ENCODE results near the gene DNAL1. TPM values are rescaled to one million over a fixed set of nuclear protein-coding genes. Genes with fewer than 3 reads are reported as not detected.

The DNAL1 gene
- total and polyA plus RNA-seq, 2 donors: 6.3 to 13.3 TPM

- Histone ChIP-seq H3K4me1 (ENCODE audit: insufficient read depth) (no peaks in the 10 kb centered on the region), H3K27ac (ENCODE audit: low read depth) (no peak overlapping the region), H3K4me3 (ENCODE audit: low read depth, low read length) (no peak overlapping the region), H3K36me3 (ENCODE audit: insufficient read depth) (peaks cover 4% of the 10 kb centered on the region)
- 69% methylated on average over 2 of the region's 2 CpGs for WGBS
- no peak for DNase-seq (ENCODE audit: extremely low spot score)
Observed at GRCh38 chr14:73661872-73662271, 17.1 kb downstream of the DNAL1 start.

GRCh38 chr14:73662487-73662943 lies 17.7 kb downstream of the DNAL1 start:
- H3K27ac ChIP-seq (ENCODE audit: low read depth): no peak overlapping the region
- H3K4me3 ChIP-seq (ENCODE audit: low read depth, low read length): no peak overlapping the region
- H3K4me1 ChIP-seq (ENCODE audit: insufficient read depth): no peaks in the 10 kb centered on the region
- DNase-seq (ENCODE audit: extremely low spot score): no peak
- WGBS: 60% methylated on average over 1 of the region's 1 CpG
- peaks cover 4% of the 10 kb centered on the region for H3K36me3 ChIP-seq (ENCODE audit: insufficient read depth)

GRCh38 chr14:73663548-73664212 lies 18.9 kb downstream of the DNAL1 start:
- no peak for DNase-seq (ENCODE audit: extremely low spot score)
- no peak overlapping the region for H3K27ac ChIP-seq (ENCODE audit: low read depth)
- H3K36me3 ChIP-seq (ENCODE audit: insufficient read depth): peaks cover 3% of the 10 kb centered on the region
- no peaks in the 10 kb centered on the region for H3K4me1 ChIP-seq (ENCODE audit: insufficient read depth)
- H3K4me3 ChIP-seq (ENCODE audit: low read depth, low read length): no peak overlapping the region

GRCh38 chr14:73665130-73665529 lies 20.3 kb downstream of the DNAL1 start:
- Histone ChIP-seq H3K4me3 (ENCODE audit: low read depth, low read length) (no peak overlapping the region), H3K4me1 (ENCODE audit: insufficient read depth) (no peaks in the 10 kb centered on the region), H3K27ac (ENCODE audit: low read depth) (no peak overlapping the region), H3K36me3 (ENCODE audit: insufficient read depth) (peaks cover 2% of the 10 kb centered on the region)
- DNase-seq (ENCODE audit: extremely low spot score): no peak
- WGBS: 96% methylated on average over 2 of the region's 2 CpGs

- peaks cover 2% of the 10 kb centered on the region for H3K36me3 ChIP-seq (ENCODE audit: insufficient read depth)
- WGBS: 85% methylated on average over 5 of the region's 5 CpGs
- no peaks in the 10 kb centered on the region for H3K4me1 ChIP-seq (ENCODE audit: insufficient read depth)
- H3K4me3 ChIP-seq (ENCODE audit: low read depth, low read length): no peak overlapping the region
- H3K27ac ChIP-seq (ENCODE audit: low read depth): no peak overlapping the region
- DNase-seq (ENCODE audit: extremely low spot score): no peak
Observed at GRCh38 chr14:73666583-73666982, 21.8 kb downstream of the DNAL1 start.

GRCh38 chr14:73667854-73668253 lies 23.1 kb downstream of the DNAL1 start:
- Histone ChIP-seq H3K4me3 (ENCODE audit: low read depth, low read length) (no peak overlapping the region), H3K4me1 (ENCODE audit: insufficient read depth) (no peaks in the 10 kb centered on the region), H3K36me3 (ENCODE audit: insufficient read depth) (peaks cover 4% of the 10 kb centered on the region), H3K27ac (ENCODE audit: low read depth) (no peak overlapping the region)
- no peak for DNase-seq (ENCODE audit: extremely low spot score)
- WGBS: 76% methylated on average over 3 of the region's 3 CpGs

GRCh38 chr14:73674986-73675385 lies 30.2 kb downstream of the DNAL1 start:
- 93% methylated on average over 3 of the region's 3 CpGs for WGBS
- DNase-seq (ENCODE audit: extremely low spot score): no peak
- peaks cover 2% of the 10 kb centered on the region for H3K36me3 ChIP-seq (ENCODE audit: insufficient read depth)

GRCh38 chr14:73678698-73679097 lies 33.9 kb downstream of the DNAL1 start:
- DNase-seq (ENCODE audit: extremely low spot score): no peak
- Histone ChIP-seq H3K4me3 (ENCODE audit: low read depth, low read length) (no peak overlapping the region), H3K27ac (ENCODE audit: low read depth) (no peak overlapping the region), H3K4me1 (ENCODE audit: insufficient read depth) (no peaks in the 10 kb centered on the region), H3K36me3 (ENCODE audit: insufficient read depth) (no peaks in the 10 kb centered on the region)
- WGBS: 97% methylated on average over 4 of the region's 4 CpGs

More at GRCh38 chr14:73674986-73675385, 30.2 kb downstream of the DNAL1 start:
- Histone ChIP-seq H3K27ac (ENCODE audit: low read depth) (no peak overlapping the region), H3K4me3 (ENCODE audit: low read depth, low read length) (no peak overlapping the region), H3K4me1 (ENCODE audit: insufficient read depth) (no peaks in the 10 kb centered on the region)

- DNase-seq (ENCODE audit: extremely low spot score): no peak
- 93% methylated on average over 5 of the region's 5 CpGs for WGBS
- no peak overlapping the region for H3K27ac ChIP-seq (ENCODE audit: low read depth)
- no peaks in the 10 kb centered on the region for H3K36me3 ChIP-seq (ENCODE audit: insufficient read depth)
- H3K4me1 ChIP-seq (ENCODE audit: insufficient read depth): no peaks in the 10 kb centered on the region
- no peak overlapping the region for H3K4me3 ChIP-seq (ENCODE audit: low read depth, low read length)
Observed at GRCh38 chr14:73680821-73681220, 36.0 kb downstream of the DNAL1 start.

- DNase-seq (ENCODE audit: extremely low spot score): no peak
- Histone ChIP-seq H3K27ac (ENCODE audit: low read depth) (no peak overlapping the region), H3K4me1 (ENCODE audit: insufficient read depth) (no peaks in the 10 kb centered on the region), H3K36me3 (ENCODE audit: insufficient read depth) (peaks cover 2% of the 10 kb centered on the region), H3K4me3 (ENCODE audit: low read depth, low read length) (no peak overlapping the region)
- WGBS: 96% methylated on average over 5 of the region's 5 CpGs
Observed at GRCh38 chr14:73684627-73685026, 39.8 kb downstream of the DNAL1 start.

GRCh38 chr14:73685328-73685727 lies 40.5 kb downstream of the DNAL1 start:
- WGBS: 91% methylated on average over 9 of the region's 9 CpGs
- Histone ChIP-seq H3K4me3 (ENCODE audit: low read depth, low read length) (no peak overlapping the region), H3K36me3 (ENCODE audit: insufficient read depth) (peaks cover 2% of the 10 kb centered on the region), H3K4me1 (ENCODE audit: insufficient read depth) (no peaks in the 10 kb centered on the region), H3K27ac (ENCODE audit: low read depth) (no peak overlapping the region)
- DNase-seq (ENCODE audit: extremely low spot score): no peak

- Histone ChIP-seq H3K36me3 (ENCODE audit: insufficient read depth) (peaks cover 4% of the 10 kb centered on the region), H3K4me1 (ENCODE audit: insufficient read depth) (no peaks in the 10 kb centered on the region), H3K4me3 (ENCODE audit: low read depth, low read length) (no peak overlapping the region), H3K27ac (ENCODE audit: low read depth) (no peak overlapping the region)
- 91% methylated on average over 3 of the region's 3 CpGs for WGBS
- no peak for DNase-seq (ENCODE audit: extremely low spot score)
Observed at GRCh38 chr14:73686901-73687300, 42.1 kb downstream of the DNAL1 start.

- H3K36me3 ChIP-seq (ENCODE audit: insufficient read depth): peaks cover 4% of the 10 kb centered on the region
- no peaks in the 10 kb centered on the region for H3K4me1 ChIP-seq (ENCODE audit: insufficient read depth)
- DNase-seq (ENCODE audit: extremely low spot score): no peak
- H3K27ac ChIP-seq (ENCODE audit: low read depth): no peak overlapping the region
- H3K4me3 ChIP-seq (ENCODE audit: low read depth, low read length): no peak overlapping the region
- WGBS: 96% methylated on average over 2 of the region's 2 CpGs
Observed at GRCh38 chr14:73694083-73694482, 49.3 kb downstream of the DNAL1 start.

- Histone ChIP-seq H3K4me1 (ENCODE audit: insufficient read depth) (no peaks in the 10 kb centered on the region), H3K27ac (ENCODE audit: low read depth) (no peak overlapping the region), H3K36me3 (ENCODE audit: insufficient read depth) (peaks cover 2% of the 10 kb centered on the region), H3K4me3 (ENCODE audit: low read depth, low read length) (no peak overlapping the region)
- DNase-seq (ENCODE audit: extremely low spot score): no peak
- 80% methylated on average over 2 of the region's 2 CpGs for WGBS
Observed at GRCh38 chr14:73695082-73695481, 50.3 kb downstream of the DNAL1 start.

- no peak for DNase-seq (ENCODE audit: extremely low spot score)
- WGBS: 93% methylated on average over 2 of the region's 2 CpGs
Observed at GRCh38 chr14:73695997-73696396, 51.2 kb downstream of the DNAL1 start.

More at GRCh38 chr14:73695997-73696396, 51.2 kb downstream of the DNAL1 start:
- Histone ChIP-seq H3K4me3 (ENCODE audit: low read depth, low read length) (no peak overlapping the region), H3K4me1 (ENCODE audit: insufficient read depth) (no peaks in the 10 kb centered on the region), H3K36me3 (ENCODE audit: insufficient read depth) (no peaks in the 10 kb centered on the region), H3K27ac (ENCODE audit: low read depth) (no peak overlapping the region)

Data from urinary bladder (tissue), 4 donors.